SK-N-SH (cell line): Measurements from ENCODE around the gene GGA3.

Experiments used
- CTCF ChIP-seq: fragments of 200-600 bp; sonication (generic); IDR thresholded peaks from 2 replicates; pipeline ENCODE4 v1.6.1; 2017; ENCODE audit warnings: antibody characterized with exemption, mild to moderate bottlenecking, moderate library complexity
- ELF1 ChIP-seq: IDR thresholded peaks from 2 replicates; pipeline ENCODE4 v1.4.0; 2012
- IRF3 ChIP-seq: fragments of 150-350 bp; IDR thresholded peaks from 2 replicates; pipeline ENCODE4 v1.6.1; 2016; ENCODE audit warnings: mild to moderate bottlenecking, low read depth, low read length
- NFIC ChIP-seq: IDR thresholded peaks from 2 replicates; pipeline ENCODE4 v1.4.0; 2012; ENCODE audit warnings: borderline replicate concordance
- NRF1 ChIP-seq: IDR thresholded peaks from 2 replicates; pipeline ENCODE4 v1.6.1; 2012; ENCODE audit warnings: low read depth, mild to moderate bottlenecking, low read length
- POLR2AphosphoS5 ChIP-seq: IDR thresholded peaks from 2 replicates; pipeline ENCODE4 v1.6.1; 2012; ENCODE audit warnings: low read depth, low read length
- RAD21 ChIP-seq: IDR thresholded peaks from 2 replicates; pipeline ENCODE4 v1.6.1; 2012; ENCODE audit warnings: mild to moderate bottlenecking, low read length
- REST ChIP-seq: IDR thresholded peaks from 2 replicates; pipeline ENCODE4 v1.6.1; 2012; ENCODE audit warnings: mild to moderate bottlenecking, low read depth, low read length, moderate library complexity
- SIN3A ChIP-seq: IDR thresholded peaks from 2 replicates; pipeline ENCODE4 v1.6.1; 2012; ENCODE audit warnings: low read depth, mild to moderate bottlenecking, low read length, moderate library complexity, borderline replicate concordance
- TEAD4 ChIP-seq: IDR thresholded peaks from 2 replicates; pipeline ENCODE4 v1.4.0; 2012; ENCODE audit warnings: mild to moderate bottlenecking, borderline replicate concordance; ENCODE audit not compliant: insufficient read depth
- USF1 ChIP-seq: IDR thresholded peaks from 2 replicates; pipeline ENCODE4 v1.4.0; 2012; ENCODE audit warnings: low read depth, borderline replicate concordance
- USF2 ChIP-seq: fragments of 150-350 bp; IDR thresholded peaks from 2 replicates; pipeline ENCODE4 v1.6.1; 2017; ENCODE audit warnings: antibody characterized with exemption, low read length, low read depth, borderline replicate concordance

GRCh38 chr17:75238020-75238580 lies 23.3 kb downstream of the GGA3 start:
- TF ChIP-seq TEAD4, result no peak
- no peak for TF ChIP-seq SIN3A
- TF ChIP-seq NFIC, result no peak
- no peak for TF ChIP-seq RAD21
- TF ChIP-seq USF2, result no peak
- TF ChIP-seq POLR2AphosphoS5, result no peak
- no peak for TF ChIP-seq CTCF
- no peak for TF ChIP-seq IRF3
- no peak for TF ChIP-seq ELF1
- no peak for TF ChIP-seq NRF1
- TF ChIP-seq USF1, result no peak
- TF ChIP-seq REST, result no peak
